AG10803 (cell line): Measurements from ENCODE around the gene SERPINF2.

ENCODE experiments used
- DNase-seq: peaks from one replicate; pipeline ENCODE4 v3.0.0; 2010; ENCODE audit warnings: low read depth
- H3K4me3 ChIP-seq: 2 replicates; pipeline ENCODE4 v1.5.1; 2011; ENCODE audit warnings: mild to moderate bottlenecking, low read length, control low read depth
- TF ChIP-seq, protein P1 (sequence below): conservative IDR thresholded peaks from 2 replicates; pipeline ENCODE4 v1.5.1; 2011; ENCODE audit warnings: mild to moderate bottlenecking, low read length, control low read depth, inconsistent platforms

Gene SERPINF2

GRCh38 chr17:1726626-1727257 is 15.9 kb upstream of the SERPINF2 start:
- TF ChIP-seq, protein P1, sequence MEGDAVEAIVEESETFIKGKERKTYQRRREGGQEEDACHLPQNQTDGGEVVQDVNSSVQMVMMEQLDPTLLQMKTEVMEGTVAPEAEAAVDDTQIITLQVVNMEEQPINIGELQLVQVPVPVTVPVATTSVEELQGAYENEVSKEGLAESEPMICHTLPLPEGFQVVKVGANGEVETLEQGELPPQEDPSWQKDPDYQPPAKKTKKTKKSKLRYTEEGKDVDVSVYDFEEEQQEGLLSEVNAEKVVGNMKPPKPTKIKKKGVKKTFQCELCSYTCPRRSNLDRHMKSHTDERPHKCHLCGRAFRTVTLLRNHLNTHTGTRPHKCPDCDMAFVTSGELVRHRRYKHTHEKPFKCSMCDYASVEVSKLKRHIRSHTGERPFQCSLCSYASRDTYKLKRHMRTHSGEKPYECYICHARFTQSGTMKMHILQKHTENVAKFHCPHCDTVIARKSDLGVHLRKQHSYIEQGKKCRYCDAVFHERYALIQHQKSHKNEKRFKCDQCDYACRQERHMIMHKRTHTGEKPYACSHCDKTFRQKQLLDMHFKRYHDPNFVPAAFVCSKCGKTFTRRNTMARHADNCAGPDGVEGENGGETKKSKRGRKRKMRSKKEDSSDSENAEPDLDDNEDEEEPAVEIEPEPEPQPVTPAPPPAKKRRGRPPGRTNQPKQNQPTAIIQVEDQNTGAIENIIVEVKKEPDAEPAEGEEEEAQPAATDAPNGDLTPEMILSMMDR: no peak
- H3K4me3 ChIP-seq: no peak overlapping the region
- no peak for DNase-seq

DNA sequence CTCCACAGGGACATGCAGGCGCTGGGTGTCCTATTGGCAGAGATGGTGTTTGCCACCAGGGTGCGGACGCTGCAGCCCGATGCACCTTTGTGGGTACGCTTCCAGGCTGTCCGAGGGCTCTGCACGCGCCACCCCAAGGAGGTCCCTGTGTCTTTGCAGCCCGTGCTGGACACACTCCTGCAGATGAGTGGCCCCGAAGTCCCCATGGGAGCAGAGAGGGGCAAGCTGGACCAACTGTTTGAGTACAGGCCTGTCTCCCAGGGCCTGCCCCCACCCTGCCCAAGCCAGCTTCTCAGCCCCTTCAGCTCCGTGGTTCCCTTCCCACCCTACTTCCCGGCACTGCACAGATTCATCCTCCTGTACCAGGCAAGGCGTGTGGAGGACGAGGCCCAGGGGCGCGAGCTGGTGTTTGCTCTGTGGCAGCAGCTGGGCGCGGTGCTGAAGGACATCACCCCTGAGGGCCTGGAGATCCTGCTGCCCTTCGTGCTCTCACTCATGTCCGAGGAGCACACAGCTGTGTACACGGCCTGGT is 15.3 kb upstream of the SERPINF2 start:
- H3K4me3 ChIP-seq: no peak overlapping the region
- TF ChIP-seq, protein P1: no peak
- no peak for DNase-seq

DNA sequence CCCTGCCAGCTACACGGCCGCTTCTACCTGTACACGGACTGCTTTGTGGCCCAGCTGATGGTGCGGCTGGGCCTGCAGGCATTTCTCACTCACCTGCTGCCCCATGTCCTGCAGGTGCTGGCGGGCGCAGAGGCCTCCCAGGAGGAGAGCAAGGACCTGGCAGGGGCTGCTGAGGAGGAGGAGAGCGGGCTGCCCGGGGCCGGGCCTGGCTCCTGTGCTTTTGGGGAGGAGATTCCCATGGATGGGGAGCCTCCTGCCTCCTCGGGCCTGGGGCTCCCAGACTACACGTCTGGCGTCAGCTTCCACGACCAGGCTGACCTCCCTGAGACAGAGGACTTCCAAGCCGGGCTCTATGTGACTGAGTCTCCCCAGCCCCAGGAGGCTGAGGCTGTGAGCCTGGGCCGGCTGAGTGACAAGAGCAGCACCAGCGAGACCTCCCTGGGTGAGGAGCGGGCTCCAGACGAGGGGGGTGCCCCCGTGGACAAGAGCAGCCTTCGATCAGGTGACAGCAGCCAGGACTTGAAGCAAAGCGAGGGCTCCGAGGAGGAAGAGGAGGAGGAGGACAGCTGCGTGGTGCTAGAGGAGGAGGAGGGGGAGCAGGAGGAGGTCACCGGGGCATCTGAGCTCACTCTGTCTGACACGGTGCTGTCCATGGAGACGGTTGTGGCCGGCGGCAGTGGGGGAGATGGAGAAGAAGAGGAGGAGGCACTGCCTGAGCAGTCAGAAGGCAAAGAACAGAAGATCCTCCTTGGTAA is 14.6 kb upstream of the SERPINF2 start:
- no peak overlapping the region for H3K4me3 ChIP-seq
- TF ChIP-seq, protein P1: no peak
- no peak for DNase-seq

DNA sequence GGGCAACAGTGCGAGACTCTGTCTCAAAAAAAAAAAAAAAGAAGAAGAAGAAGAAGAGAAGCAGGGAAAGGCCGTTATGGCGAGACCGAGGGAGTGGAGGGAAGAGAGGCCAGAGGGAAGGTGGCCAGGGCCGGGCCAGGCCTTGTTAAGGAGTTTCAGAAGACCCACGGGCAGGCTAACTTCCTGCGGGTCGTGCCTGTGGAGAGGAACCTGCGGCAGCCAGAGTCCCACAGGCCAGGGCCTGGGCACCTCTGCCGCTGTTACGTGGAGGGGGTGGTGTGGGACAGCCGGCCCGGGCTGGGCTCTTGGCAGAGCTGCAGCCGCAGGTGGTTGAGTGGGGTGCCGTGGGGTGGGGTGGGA is 12.7 kb upstream of the SERPINF2 start:
- H3K4me3 ChIP-seq: no peak overlapping the region
- TF ChIP-seq, protein P1: no peak
- DNase-seq: no peak

DNA sequence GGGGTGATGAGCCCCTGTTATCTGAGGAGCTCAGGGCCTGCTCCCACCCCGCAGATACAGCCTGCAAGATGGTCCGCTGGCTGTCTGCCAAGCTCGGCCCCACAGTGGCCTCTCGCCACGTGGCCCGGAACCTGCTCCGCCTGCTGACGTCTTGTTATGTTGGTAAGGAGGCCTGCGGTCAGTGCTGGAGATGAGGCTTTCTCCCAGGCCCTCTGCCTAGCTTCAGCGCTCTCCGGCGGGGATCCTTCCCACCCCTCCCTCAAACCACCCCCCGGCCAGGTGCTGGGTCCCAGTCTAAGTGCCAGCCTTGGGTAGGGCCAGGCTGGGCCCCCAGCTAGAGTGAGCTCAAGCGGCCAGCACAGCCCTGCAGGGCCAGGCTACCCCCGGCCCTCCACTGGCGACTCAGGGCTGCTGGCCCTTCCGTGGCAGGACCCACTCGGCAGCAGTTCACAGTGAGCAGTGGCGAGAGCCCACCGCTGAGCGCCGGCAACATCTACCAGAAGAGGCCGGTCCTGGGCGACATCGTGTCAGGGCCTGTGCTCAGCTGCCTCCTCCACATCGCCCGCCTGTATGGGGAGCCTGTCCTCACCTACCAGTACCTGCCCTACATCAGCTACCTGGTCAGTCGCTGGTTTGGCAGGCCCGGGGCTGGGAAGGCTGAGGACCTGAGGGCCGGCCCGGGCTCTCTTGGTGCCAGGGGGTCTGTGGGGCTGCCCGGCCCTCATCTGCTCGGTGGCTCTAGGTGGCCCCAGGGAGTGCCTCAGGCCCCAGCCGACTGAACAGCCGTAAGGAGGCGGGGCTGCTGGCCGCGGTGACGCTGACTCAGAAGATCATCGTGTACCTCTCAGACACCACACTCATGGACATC is 12.1 kb upstream of the SERPINF2 start:
- TF ChIP-seq, protein P1: no peak
- peak overlapping the region; percentile 5; the same call in 1 of the 2 replicates for H3K4me3 ChIP-seq
- peak; percentile 82 for DNase-seq

DNA sequence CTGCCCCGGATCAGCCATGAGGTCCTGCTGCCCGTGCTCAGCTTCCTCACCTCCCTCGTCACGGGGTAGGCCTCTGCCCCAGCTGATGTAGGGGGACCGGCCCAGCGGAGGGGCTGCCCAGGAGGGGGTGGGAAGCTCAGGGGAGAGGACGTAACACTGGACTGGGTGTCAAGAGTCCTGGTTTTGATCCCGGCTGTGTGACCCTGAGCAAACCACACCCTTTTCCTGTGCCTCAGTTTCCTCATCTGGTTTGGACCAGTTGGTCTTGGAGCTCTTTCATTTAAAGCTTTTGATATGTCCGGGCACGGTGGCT is 11.5 kb upstream of the SERPINF2 start:
- TF ChIP-seq, protein P1: no peak
- no peak for DNase-seq
- no peak overlapping the region for H3K4me3 ChIP-seq
